HepG2 (cell line): ENCODE data around the gene AVPR2. TPM values are rescaled to one million over a fixed set of nuclear protein-coding genes. Genes with fewer than 3 reads are reported as not detected.

Source experiments
- ATAC-seq: fragments of 200-7000 bp; cut with Tn5 transposase; 3 replicates; pipeline ENCODE4 v1.9.1; 2020; ENCODE audit warnings: mild to moderate bottlenecking, moderate library complexity
- BruUV-seq: library from RNA; stranded (reverse); fragments of 400-500 nt; replicated peaks from 2 replicates; lab custom pipeline; 2021; lab: Mats Ljungman, UMichigan
- CTCF ChIA-PET: fragments of 300-600 bp; formaldehyde crosslinking; extraction: SDS; loops from one replicate; lab custom pipeline; 2021; ENCODE audit warnings: low total read pairs, inconsistent platforms, low intra/inter-chr PET ratio; lab: Yijun Ruan, JAX
- POLR2A ChIA-PET: fragments of 350-600 bp; sonication (Branson Sonifier 250); formaldehyde crosslinking; loops from one replicate; lab custom pipeline; 2020; ENCODE audit warnings: antibody characterized with exemption, inconsistent platforms; lab: Yijun Ruan, JAX
- DNase-seq: peaks from one replicate; pipeline ENCODE4 v3.0.0-alpha.2; 2015; ENCODE audit warnings: low spot score
- FAIRE-seq: peaks from 3 replicates; lab custom pipeline; 2011; peaks lifted over from hg19 to GRCh38; lab: Jason Lieb, UNC
- H2AFZ ChIP-seq: one replicate; pipeline ENCODE4 v1.6.1; 2011; ENCODE audit warnings: low read length, inconsistent platforms
- H3K27ac ChIP-seq: fragments of 300-600 bp; 3 replicates; pipeline ENCODE4 v1.8.0; 2011; ENCODE audit warnings: mixed run types, mild to moderate bottlenecking, mixed read lengths, low read length, inconsistent platforms; ENCODE audit not compliant: insufficient read depth; ENCODE audit errors: extremely low read length
- H3K27me3 ChIP-seq, 2 experiments: fragments of 200-600 bp in 1 of 2; 2 replicates in 1 of 2; 3 replicates in 1 of 2; pipeline versions ENCODE4 v1.6.0 to v1.8.0; 2011; ENCODE audit warnings: low read length in 2 of 2, mild to moderate bottlenecking in 2 of 2, moderate library complexity in 2 of 2, inconsistent platforms in 1 of 2; ENCODE audit not compliant: insufficient read depth in 2 of 2, control insufficient read depth in 1 of 2
- H3K36me3 ChIP-seq, 2 experiments: fragments of 200-600 bp in 1 of 2; replicated peaks in 1 of 2; 2 replicates in 1 of 2; 3 replicates in 1 of 2; pipeline versions ENCODE4 v1.5.1 to v1.8.0; 2011; ENCODE audit warnings: low read length in 2 of 2, inconsistent platforms in 1 of 2; ENCODE audit not compliant: insufficient read depth in 2 of 2, control insufficient read depth in 1 of 2
- H3K4me1 ChIP-seq: 2 replicates; pipeline ENCODE4 v1.5.1; 2012; ENCODE audit warnings: low read length, inconsistent platforms; ENCODE audit not compliant: insufficient read depth
- H3K4me2 ChIP-seq: 2 replicates; pipeline ENCODE4 v1.6.0; 2011; ENCODE audit warnings: low read depth, low read length, inconsistent platforms
- H3K4me3 ChIP-seq, 3 experiments: fragments of 200-600 bp in 1 of 3; sonication (generic), shearing (Covaris generic) in 1 of 3; replicated peaks in 1 of 3; 2 replicates each; pipeline ENCODE4 v1.5.1; 2011 to 2016; ENCODE audit warnings: low read length in 3 of 3, inconsistent platforms in 2 of 3, low read depth in 2 of 3, mild to moderate bottlenecking in 2 of 3, control low read depth in 1 of 3, mixed read lengths in 1 of 3; ENCODE audit not compliant: insufficient read depth in 1 of 3
- H3K79me2 ChIP-seq: one replicate; pipeline ENCODE4 v1.6.1; 2011; ENCODE audit warnings: low read length, inconsistent platforms; ENCODE audit not compliant: insufficient read depth
- H3K9ac ChIP-seq: 2 replicates; pipeline ENCODE4 v1.6.0; 2011; ENCODE audit warnings: mild to moderate bottlenecking, low read depth, low read length, inconsistent platforms; ENCODE audit not compliant: insufficient read depth
- H3K9me3 ChIP-seq: 2 replicates; pipeline ENCODE4 v1.5.1; 2012; ENCODE audit warnings: mild to moderate bottlenecking, low read length
- H4K20me1 ChIP-seq: 2 replicates; pipeline ENCODE4 v1.6.0; 2011; ENCODE audit warnings: inconsistent platforms, mild to moderate bottlenecking, low read length, moderate library complexity; ENCODE audit not compliant: insufficient read depth
- AGO2 ChIP-seq: fragments of 200-400 bp; formaldehyde crosslinking; optimal IDR thresholded peaks from 2 replicates; pipeline ENCODE3; 2017; ENCODE audit warnings: mild to moderate bottlenecking, low read depth, low read length, moderate library complexity
- ARID4A ChIP-seq: sonication (generic); formaldehyde crosslinking; IDR thresholded peaks from 2 replicates; pipeline ENCODE4 v1.5.0; 2020; ENCODE audit warnings: mild to moderate bottlenecking, missing genetic modification reagents, borderline replicate concordance
- ARNT2 ChIP-seq: sonication (generic); formaldehyde crosslinking; IDR thresholded peaks from 2 replicates; pipeline ENCODE4 v1.8.0; 2022; ENCODE audit warnings: mild to moderate bottlenecking, low read depth, missing genetic modification reagents, moderate library complexity
- IKZF4 ChIP-seq: sonication (generic); formaldehyde crosslinking; IDR thresholded peaks from 2 replicates; pipeline ENCODE4 v1.5.1; 2020; ENCODE audit warnings: borderline replicate concordance, mild to moderate bottlenecking, low read depth, missing genetic modification reagents; ENCODE audit errors: not compliant biosample characterization
- LRRFIP1 ChIP-seq: sonication (generic); formaldehyde crosslinking; conservative IDR thresholded peaks from 2 replicates; pipeline ENCODE4 v1.4.0; 2020; ENCODE audit warnings: missing genetic modification reagents
- PHF8 ChIP-seq: sonication (generic); formaldehyde crosslinking; IDR thresholded peaks from 2 replicates; pipeline ENCODE4 v1.5.0; 2020; ENCODE audit warnings: missing genetic modification reagents
- RBFOX2 ChIP-seq: fragments of 200-400 bp; formaldehyde crosslinking; IDR thresholded peaks from 2 replicates; pipeline ENCODE4 v1.6.1; 2017; ENCODE audit warnings: low read depth, mild to moderate bottlenecking, low read length
- UBTF ChIP-seq: sonication (generic); formaldehyde crosslinking; IDR thresholded peaks from 2 replicates; pipeline ENCODE4 v1.4.0; 2020; ENCODE audit warnings: mild to moderate bottlenecking, missing genetic modification reagents
- ZBED4 ChIP-seq: sonication (generic); formaldehyde crosslinking; IDR thresholded peaks from 2 replicates; pipeline ENCODE4 v1.4.0; 2020; ENCODE audit warnings: missing genetic modification reagents, borderline replicate concordance
- WGBS: methylation state at CpG from one replicate; pipeline ENCODE4 v1.1.6; 2017; ENCODE audit warnings: low lambda C conversion rate; 5-methylcytosine and 5-hydroxymethylcytosine counted together
- in situ Hi-C: cut with HindIII; loops from 2 replicates; pipeline ENCODE4 v1.10.0; 2017; ENCODE audit warnings: low pct_unique_long_range_greater_than_20kb; ENCODE audit not compliant: extremely low pct_ligation_motif_present
- intact Hi-C: fragments of 100-400 bp; cut with micrococcal nuclease; formaldehyde crosslinking; loops from one replicate; pipeline ENCODE4 v1.10.0; 2022; ENCODE audit not compliant: unreplicated experiment
- polyA plus RNA-seq, 8 experiments: library from polyadenylated mRNA; depleted of rRNA in 3 of 8; stranded (reverse) in 7 of 8; unstranded in 1 of 8; fragments of >200 nt; fragmentation: Illumina TruSeq in 4 of 8; extraction: Trizol in 4 of 8; gene quantifications; 2 replicates each; pipeline versions ENCODE4 v1.2.1 to v1.2.3, GENCODE V29; 2011 to 2016; ENCODE audit warnings: low read depth in 4 of 8, missing spikeins in 1 of 8, mixed read lengths in 1 of 8; ENCODE audit not compliant: insufficient read depth in 1 of 8
- total RNA-seq, 5 experiments: library from RNA; depleted of rRNA; stranded (reverse); fragments of >200 nt; fragmentation: Illumina TruSeq; extraction: Trizol; gene quantifications; 2 replicates each; pipeline ENCODE4 v1.2.3, GENCODE V29; 2016; ENCODE audit warnings: low read depth in 1 of 5

The AVPR2 gene
- total and polyA plus RNA-seq, 2 of the 13 experiments (the other 11 are each of a cell fraction or from before 2014, with no cell fraction given): not detected

GRCh38 chrX:153934762-153935325, 30.4 kb downstream of the AVPR2 start, which contains the start of gene NAA10:
TSS of gene NAA10 (minus strand) at chrX:153935037. CDS start at chrX:153934904, 133 bp downstream.
- peak; percentile 32 for DNase-seq
- BruUV-seq: no TSS peak
- H3K9me3 ChIP-seq: no peaks in the 10 kb centered on the region
- in situ Hi-C loops: no loop called here
- H3K9ac ChIP-seq: peak within 1 kb of the TSS; percentile 78
- intact Hi-C loops: no loop called here
- CTCF ChIA-PET: no interaction called here
- peaks cover 0 to 8% of the 10 kb centered on the region in 2 experiments; a peak in 1 of 5 replicates for H3K36me3 ChIP-seq
- no CpG with 5 or more reads among the region's 87 CpGs for WGBS
- peaks cover 9% of the 10 kb centered on the region for H3K79me2 ChIP-seq
- H3K4me2 ChIP-seq: peak within 1 kb of the TSS; percentile 76
- H4K20me1 ChIP-seq: no peaks in the 10 kb centered on the region
- peak; percentile 94 for ATAC-seq
- H2AFZ ChIP-seq: no peak within 1 kb of the TSS
- H3K4me3 ChIP-seq: peak within 1 kb of the TSS; percentile 67 to 81 (median 80)
- H3K27me3 ChIP-seq: no peaks in the 10 kb centered on the region
- FAIRE-seq: no peak
- H3K4me1 ChIP-seq: peaks cover 7% of the 10 kb centered on the region
- POLR2A ChIA-PET: interaction anchor here (0.8 to 2.6 kb wide), 7 partner anchors 9 to 208 kb away, joined by 4 to 20 read pairs (median 5); partner anchors contain the start of genes ARHGAP4, HCFC1 and RENBP
- H3K27ac ChIP-seq: peak within 1 kb of the TSS; percentile 64
- TF ChIP-seq PHF8 (CRISPR knock-in tag): peak; percentile 44
- 0 out of 2 replicates have a peak, but pooled peaks have one; percentile 15 for TF ChIP-seq ARNT2
- peak; percentile 31; the same call in 1 of the 2 replicates for TF ChIP-seq ARID4A (CRISPR knock-in tag)
- peak; percentile 69 for TF ChIP-seq RBFOX2
- no peak for TF ChIP-seq IKZF4 (CRISPR knock-in tag)
- peak; percentile 28 for TF ChIP-seq AGO2
- peak; percentile 27; the same call in 1 of the 2 replicates for TF ChIP-seq UBTF
- no peak for TF ChIP-seq ZBED4 (CRISPR knock-in tag)
- no peak for TF ChIP-seq LRRFIP1 (CRISPR knock-in tag)
